Neural cell (in vitro differentiated cells): ENCODE measurements around the gene CELSR2.

ENCODE experiments used
- EZH2 ChIP-seq: fragments of 200-600, 300-800 bp; shearing (Covaris generic), sonication (generic); IDR thresholded peaks from 2 replicates; pipeline ENCODE4 v1.6.1; 2014; ENCODE audit warnings: antibody characterized with exemption, low read length, borderline replicate concordance, mild to moderate bottlenecking; ENCODE audit not compliant: insufficient read depth, poor library complexity, severe bottlenecking
- POLR2AphosphoS5 ChIP-seq: IDR thresholded peaks from 2 replicates; pipeline ENCODE4 v1.6.1; 2012
- RAD21 ChIP-seq: fragments of 450-650 bp; conservative IDR thresholded peaks from 2 replicates; pipeline ENCODE4 v1.6.1; 2014; ENCODE audit warnings: antibody characterized with exemption, mild to moderate bottlenecking, moderate library complexity
- TAF1 ChIP-seq: IDR thresholded peaks from 2 replicates; pipeline ENCODE4 v1.6.1; 2012; ENCODE audit warnings: low read depth
- TF ChIP-seq, protein P1 (sequence below): fragments of 450-650 bp; IDR thresholded peaks from 2 replicates; pipeline ENCODE4 v1.5.1; 2014; ENCODE audit warnings: antibody characterized with exemption, mild to moderate bottlenecking, moderate library complexity; ENCODE audit not compliant: poor library complexity, severe bottlenecking
- TF ChIP-seq, protein P2 (sequence below): IDR thresholded peaks from 2 replicates; pipeline ENCODE4 v1.6.1; 2012; ENCODE audit warnings: borderline replicate concordance

DNA sequence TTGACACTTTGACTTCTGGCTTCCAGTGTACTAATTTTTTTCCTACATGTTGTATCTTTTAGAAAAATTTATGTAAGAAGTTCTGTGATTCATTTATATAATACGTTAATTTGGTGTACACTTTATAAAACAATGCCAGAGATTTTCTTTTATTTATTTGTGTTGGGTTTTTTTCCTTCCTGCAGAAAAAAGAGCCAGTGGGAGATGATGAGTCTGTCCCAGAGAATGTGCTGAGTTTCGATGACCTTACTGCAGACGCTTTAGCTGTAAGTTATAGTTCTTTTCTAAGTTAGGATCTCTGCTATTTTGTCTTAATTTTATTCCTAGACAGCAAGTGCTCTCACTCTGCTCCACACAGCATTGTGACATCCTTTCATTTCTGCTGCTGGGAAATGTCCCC lies 21.2 kb upstream of the CELSR2 start:
- TF ChIP-seq, protein P1, sequence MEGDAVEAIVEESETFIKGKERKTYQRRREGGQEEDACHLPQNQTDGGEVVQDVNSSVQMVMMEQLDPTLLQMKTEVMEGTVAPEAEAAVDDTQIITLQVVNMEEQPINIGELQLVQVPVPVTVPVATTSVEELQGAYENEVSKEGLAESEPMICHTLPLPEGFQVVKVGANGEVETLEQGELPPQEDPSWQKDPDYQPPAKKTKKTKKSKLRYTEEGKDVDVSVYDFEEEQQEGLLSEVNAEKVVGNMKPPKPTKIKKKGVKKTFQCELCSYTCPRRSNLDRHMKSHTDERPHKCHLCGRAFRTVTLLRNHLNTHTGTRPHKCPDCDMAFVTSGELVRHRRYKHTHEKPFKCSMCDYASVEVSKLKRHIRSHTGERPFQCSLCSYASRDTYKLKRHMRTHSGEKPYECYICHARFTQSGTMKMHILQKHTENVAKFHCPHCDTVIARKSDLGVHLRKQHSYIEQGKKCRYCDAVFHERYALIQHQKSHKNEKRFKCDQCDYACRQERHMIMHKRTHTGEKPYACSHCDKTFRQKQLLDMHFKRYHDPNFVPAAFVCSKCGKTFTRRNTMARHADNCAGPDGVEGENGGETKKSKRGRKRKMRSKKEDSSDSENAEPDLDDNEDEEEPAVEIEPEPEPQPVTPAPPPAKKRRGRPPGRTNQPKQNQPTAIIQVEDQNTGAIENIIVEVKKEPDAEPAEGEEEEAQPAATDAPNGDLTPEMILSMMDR: no peak
- TF ChIP-seq, protein P2, sequence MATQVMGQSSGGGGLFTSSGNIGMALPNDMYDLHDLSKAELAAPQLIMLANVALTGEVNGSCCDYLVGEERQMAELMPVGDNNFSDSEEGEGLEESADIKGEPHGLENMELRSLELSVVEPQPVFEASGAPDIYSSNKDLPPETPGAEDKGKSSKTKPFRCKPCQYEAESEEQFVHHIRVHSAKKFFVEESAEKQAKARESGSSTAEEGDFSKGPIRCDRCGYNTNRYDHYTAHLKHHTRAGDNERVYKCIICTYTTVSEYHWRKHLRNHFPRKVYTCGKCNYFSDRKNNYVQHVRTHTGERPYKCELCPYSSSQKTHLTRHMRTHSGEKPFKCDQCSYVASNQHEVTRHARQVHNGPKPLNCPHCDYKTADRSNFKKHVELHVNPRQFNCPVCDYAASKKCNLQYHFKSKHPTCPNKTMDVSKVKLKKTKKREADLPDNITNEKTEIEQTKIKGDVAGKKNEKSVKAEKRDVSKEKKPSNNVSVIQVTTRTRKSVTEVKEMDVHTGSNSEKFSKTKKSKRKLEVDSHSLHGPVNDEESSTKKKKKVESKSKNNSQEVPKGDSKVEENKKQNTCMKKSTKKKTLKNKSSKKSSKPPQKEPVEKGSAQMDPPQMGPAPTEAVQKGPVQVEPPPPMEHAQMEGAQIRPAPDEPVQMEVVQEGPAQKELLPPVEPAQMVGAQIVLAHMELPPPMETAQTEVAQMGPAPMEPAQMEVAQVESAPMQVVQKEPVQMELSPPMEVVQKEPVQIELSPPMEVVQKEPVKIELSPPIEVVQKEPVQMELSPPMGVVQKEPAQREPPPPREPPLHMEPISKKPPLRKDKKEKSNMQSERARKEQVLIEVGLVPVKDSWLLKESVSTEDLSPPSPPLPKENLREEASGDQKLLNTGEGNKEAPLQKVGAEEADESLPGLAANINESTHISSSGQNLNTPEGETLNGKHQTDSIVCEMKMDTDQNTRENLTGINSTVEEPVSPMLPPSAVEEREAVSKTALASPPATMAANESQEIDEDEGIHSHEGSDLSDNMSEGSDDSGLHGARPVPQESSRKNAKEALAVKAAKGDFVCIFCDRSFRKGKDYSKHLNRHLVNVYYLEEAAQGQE: no peak
- TF ChIP-seq EZH2 (no peak), TAF1 (no peak), RAD21 (no peak), POLR2AphosphoS5 (no peak)
